NK-92 treated with Interleukin-12 subunit alpha and Interleukin-12 subunit beta, amount 100 ng/mL, for 24 hours (cell line): ENCODE measurements around the gene CLDN6.
"Not testable (repeated sequence)": the region's sequence is repeated elsewhere in the genome, so short reads cannot be mapped to it uniquely, and the experiment has no call there.

Experiments
- DNase-seq: peaks from one replicate; lab custom pipeline; 2025; lab: John Stamatoyannopoulos, UW

Gene CLDN6, protein sequence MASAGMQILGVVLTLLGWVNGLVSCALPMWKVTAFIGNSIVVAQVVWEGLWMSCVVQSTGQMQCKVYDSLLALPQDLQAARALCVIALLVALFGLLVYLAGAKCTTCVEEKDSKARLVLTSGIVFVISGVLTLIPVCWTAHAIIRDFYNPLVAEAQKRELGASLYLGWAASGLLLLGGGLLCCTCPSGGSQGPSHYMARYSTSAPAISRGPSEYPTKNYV

DNA sequence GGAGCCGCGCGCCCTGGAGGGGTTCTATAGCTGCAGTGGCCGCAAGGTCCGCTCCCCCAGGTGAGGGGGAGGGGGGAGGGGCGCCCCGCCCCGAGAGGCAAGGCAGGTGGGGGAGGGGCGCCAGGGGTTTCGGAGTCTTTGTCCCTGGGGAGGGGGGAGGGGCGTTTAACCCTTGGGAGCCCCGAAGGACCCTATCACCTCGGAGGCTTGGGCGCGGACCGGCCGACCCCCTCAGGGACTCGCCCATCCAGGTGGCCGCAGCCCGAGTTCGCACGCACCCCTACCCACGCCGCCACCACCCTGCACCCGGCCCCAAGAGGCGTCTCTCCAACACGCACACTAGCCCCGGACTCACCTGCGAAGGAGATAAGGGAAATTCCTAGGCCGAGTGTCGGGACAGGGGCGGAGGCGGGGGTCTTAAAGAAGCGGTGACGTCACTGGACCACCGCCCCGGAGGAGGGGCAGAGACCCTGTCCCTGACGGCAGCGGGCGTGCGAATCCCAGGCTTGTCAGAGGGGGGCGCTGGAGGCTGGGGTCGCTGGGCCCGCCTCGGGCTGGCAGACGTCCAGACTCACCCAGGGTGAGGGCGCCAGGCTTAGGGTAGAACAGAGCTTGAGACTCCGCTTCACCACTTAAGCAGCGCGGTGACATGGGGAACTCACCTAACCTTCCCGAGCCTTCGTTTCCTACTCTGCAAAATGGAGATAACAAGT lies at the start of gene CLDN6:
CLDN6 (minus strand) TSS at position 390 of the 713 bp plus-strand sequence. CDS start 2,162 bp downstream, outside the sequence.
- no peak for DNase-seq

DNA sequence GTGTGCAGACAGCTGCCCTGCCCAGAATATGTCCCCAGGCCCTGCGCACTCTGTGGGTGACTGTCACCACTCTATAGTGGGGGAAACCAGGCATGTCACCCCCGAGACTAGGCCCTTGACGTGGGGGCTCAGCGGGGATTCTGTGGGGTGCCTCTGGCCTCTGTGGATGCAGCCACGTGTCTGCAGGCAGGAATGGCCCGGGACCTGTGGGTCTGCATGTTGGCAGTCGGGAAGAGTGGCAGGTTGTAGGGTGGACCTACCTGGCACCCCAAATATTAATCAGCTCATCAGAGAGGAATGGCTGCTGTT lies 48.4 kb upstream of the CLDN6 start:
- no peak for DNase-seq

DNA sequence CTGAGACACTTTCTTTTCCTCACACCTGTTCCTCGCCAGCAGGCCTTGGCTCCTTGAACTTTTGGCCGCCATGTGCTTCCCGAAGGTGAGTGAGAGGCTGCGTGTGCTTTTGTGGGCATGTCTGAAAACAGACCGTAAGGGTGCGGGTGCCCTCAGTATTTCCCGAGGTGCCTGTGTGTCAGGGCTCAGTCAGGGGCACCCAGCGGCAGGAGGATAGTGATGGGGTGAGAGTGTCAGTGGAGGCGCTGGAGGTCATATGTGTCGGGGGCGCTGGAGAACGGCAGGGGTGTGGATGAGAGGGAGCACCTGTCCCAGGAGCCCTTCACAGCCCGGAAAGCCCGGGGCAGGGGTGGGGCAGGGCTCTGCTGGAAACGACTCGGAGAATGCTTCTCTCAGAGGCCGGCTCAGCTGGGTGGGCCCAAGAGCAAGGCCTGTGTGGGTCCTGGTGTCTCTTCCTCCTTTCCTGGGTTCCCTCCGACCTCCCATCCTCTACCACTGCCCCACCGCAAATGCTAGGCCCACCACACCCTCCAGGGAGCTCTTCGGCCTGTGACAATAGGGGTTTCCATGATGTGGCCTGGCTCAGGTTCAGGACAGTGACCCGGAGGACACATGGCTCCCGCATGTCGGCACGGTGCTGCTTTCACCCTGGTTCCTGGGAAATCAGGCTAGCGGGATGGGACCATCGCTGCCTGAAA lies 47.9 kb upstream of the CLDN6 start:
- no peak for DNase-seq

DNA sequence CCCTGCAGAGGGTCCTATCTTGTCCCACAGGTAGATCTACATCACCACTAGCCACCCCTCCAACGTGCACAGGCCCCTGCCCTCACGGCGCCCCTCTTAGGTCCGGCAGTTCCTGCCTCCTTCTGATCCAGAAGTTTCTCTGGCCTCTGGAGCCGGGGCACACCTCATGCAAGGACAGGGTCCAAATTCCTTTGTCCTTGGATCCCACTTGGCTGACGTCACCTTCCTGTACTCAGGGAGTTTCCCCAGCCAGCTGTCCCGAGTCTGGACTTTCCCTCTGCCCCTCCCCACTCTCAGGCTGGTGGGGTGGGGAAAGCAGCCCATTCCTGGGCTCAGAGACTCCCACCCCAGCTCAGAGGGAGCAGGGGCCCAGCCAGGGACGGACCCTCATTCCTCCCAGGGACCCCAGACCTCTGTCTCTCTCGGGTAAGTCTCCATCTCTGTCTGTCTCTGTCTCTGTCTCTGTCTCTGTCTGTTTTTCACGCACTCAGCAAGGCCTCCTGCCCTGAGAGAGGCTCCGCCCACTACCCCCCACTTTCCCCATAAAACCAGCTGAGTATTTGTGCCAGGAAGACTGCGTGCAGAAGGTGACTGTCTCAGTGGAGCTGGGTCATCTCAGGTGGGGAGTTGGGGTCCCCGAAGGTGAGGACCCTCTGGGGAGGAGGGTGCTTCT lies 47.2 kb upstream of the CLDN6 start, which contains the start of gene IL32:
IL32 (plus strand) TSS at position 572 of the 673 bp plus-strand sequence. CDS start 172 bp downstream, outside the sequence.
- DNase-seq, result peak; percentile 58

DNA sequence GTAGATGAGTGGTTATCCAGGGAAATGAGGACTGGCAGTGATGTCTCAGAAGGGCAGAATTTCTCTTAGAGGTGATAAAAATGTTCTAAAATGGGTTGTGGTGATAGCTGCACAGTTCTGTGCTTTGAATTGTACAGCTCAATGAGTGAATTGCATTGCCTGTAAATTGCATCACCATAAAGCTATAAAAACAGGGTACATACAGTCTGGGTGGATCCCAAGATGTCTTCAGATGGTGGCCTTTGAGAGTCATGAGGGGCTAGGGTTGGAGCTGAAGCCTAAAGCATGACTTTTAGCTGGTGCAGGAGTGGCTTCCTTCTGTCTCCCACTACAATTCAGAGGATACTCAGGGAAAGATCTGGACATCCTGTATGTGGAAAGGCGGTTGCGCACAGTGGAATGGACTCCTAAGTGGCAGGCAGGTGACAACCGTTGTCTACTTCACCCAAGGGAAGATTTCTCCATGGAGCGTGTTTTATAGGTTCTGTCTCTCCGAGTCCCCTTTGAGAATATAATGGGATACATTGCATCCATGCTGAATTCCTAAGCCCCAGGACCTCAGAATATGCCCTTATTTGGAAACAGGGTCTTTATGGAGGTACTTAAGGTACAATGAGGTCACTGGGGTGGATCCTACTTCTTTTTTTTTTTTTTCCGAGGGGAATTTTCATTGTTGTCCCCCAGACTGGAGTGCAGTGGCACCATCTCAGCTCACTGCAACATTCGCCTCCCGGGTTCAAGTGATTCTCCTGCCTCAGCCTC lies 45.8 kb upstream of the CLDN6 start:
- no peak for DNase-seq

DNA sequence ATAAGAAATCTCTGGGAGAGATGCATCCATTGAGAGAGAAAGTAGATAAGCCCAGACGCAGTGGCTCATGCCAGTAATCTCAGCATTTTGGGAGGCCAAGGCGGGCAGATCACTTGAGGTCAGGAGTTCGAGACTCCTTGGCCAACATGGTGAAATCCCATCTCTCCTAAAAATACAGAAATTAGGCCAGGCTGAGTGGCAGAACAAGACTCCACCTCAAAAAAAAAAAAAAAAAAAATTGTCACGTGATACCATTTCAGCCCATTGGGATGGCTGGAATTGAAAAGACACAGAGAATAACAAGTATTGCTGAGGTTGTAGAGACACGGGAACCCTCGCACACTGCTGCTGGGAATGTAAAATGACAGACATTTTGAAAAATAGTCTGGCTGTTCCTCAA lies 44.6 kb upstream of the CLDN6 start:
- no peak for DNase-seq

DNA sequence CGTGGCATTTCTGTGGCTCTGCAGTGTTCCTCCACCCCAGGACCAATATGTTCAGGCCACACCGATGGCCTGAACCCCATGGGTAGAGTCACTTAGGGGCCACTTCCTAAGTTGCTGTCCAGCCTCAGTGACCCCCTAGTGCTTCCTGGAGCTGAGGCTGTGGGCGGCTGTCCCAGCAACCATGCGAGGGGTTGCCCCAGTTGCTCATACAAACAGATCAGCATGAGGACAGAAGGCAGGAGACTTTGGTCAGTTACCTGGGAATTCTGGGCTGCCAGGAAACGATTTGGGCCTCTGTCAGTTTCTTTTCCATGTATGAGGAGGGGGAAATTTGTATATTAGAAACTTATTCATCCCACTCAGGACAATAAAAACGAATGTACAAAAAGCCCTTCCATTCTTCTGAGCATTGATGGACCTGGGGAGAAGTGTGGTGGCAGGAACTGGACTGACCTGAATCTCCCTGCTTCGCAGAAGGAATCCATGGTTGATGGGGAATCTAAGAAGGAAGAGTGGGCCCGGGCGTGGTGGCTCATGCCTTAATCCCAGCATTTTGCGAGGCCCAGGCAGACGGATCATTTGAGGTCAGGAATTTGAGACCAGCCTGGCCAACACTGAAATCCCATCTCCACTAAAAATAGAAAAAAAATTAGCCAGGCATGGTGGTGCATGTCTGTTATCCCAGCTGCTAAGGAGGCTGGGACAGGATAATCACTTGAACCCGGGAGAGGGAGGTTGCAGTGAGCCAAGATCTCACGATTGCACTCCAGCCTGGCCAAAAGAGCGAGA lies 42.5 kb upstream of the CLDN6 start:
- no peak for DNase-seq

DNA sequence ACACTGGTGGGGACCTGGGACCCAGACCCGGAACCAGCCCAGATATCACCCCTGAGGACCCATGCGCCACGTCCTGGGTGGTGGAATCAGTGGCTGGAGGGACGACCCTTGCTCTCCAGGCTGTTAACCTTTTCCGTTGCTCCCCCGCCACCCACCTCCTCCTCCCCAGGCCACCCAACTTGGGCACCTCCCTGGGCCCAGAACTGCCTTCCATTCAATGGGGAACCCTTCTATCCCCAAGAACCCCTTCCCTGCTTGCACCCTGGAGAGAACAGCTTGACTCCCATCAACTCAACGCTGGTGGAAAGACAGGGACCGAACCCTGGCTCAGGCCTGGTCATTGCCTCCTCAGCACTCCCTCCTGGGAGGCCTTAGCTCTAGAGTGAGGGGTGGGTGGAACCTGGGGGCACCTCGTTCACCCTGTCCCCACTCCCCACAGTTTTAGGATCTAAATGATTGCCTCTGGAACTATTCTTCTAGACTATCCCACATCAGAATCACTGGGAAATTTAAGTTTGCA lies 41.8 kb upstream of the CLDN6 start:
- no peak for DNase-seq

DNA sequence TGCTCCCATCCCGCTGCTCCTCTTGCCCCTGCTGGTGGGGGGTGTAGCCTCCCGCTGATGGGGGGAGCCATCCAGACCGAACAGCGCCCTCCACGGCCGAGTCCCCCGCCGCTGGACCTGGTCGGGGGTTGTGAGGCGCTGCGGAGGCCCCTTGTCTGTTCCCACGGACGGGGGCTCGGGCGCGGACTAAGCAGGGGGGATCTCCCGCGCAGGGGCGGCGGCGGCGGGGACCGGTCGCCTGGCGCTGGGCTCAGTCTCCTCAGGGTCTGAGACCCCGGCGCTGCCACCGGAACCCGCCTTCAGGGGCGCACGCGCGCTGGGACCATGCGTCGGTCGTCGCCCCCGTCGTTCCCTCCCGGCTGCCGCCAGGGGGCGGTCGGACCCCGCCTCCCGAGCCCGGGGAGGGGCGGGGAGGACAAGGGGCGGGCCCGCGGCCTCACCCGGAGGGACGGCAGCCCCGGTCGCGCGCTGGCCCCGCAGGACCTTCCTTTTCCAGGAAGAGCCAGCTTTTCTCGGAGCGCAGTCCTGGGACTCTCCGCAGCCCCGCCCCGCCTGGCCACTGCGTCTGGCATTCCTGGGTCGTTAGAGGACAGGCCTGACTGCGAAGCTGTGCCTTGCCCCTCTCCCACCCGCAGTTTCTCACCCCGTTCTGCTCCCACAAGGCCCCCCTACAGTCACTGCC lies 41.2 kb upstream of the CLDN6 start:
- DNase-seq, result peak; percentile 86

DNA sequence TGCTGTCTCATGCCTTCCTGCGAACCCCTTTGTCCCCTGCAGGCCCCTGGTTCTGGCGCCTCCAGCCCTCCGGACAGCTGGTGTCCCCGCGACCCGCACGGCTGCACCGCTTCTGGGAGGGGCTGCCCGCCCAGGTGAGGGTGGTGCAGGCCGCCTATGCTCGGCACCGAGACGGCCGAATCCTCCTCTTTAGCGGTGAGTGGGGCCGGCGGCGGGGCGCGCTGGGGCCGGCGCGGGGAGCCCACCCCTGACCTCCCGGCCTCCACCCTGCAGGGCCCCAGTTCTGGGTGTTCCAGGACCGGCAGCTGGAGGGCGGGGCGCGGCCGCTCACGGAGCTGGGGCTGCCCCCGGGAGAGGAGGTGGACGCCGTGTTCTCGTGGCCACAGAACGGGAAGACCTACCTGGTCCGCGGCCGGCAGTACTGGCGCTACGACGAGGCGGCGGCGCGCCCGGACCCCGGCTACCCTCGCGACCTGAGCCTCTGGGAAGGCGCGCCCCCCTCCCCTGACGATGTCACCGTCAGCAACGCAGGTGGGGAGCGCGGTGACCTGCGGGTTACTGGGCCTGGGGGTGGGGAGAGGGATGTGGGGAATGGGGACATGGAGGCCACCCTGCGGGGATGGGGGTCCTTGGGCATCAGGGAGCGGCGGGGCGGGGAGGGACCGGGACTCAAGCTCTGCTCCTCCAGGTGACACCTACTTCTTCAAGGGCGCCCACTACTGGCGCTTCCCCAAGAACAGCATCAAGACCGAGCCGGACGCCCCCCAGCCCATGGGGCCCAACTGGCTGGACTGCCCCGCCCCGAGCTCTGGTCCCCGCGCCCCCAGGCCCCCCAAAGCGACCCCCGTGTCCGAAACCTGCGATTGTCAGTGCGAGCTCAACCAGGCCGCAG lies 40.4 kb upstream of the CLDN6 start:
- peak; percentile 73 for DNase-seq

DNA sequence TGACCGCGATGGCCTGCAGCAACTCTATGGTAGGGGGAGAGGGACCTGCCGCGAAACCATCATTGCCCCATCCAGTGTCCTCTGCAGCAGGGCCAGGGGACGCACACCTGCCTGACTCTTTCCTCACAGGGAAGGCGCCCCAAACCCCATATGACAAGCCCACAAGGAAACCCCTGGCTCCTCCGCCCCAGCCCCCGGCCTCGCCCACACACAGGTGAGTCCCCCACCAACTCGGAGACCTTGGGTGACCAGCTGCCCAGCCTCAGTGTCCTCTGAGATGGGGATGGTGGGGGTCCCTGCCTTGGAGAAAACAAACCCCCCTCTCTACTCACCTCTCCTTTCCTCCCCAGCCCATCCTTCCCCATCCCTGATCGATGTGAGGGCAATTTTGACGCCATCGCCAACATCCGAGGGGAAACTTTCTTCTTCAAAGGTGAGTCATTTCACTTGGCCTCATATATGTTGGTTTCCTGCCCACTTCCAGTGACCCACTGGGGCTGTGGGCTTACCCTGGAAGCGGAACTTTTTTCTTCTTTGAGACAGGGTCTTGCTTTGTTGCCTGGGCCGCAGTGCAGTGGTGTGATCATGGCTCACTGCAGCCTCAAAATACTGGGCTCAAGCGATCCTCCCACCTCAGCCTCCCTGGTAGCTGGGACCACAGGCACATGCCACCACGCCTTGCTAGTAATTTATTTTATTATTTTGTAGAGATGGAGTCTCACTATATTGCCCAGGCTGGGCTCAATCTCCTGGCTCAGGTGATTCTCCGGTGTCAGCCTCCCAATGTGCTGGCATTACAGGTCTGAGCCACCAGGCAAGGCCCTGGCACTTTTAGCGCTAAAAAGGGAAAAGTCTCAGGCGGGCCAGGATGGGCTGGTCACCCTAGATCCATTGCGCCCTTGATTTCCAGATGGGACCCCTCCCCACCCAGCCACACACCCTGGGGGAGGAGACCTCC lies 39.5 kb upstream of the CLDN6 start:
- no peak for DNase-seq

DNA sequence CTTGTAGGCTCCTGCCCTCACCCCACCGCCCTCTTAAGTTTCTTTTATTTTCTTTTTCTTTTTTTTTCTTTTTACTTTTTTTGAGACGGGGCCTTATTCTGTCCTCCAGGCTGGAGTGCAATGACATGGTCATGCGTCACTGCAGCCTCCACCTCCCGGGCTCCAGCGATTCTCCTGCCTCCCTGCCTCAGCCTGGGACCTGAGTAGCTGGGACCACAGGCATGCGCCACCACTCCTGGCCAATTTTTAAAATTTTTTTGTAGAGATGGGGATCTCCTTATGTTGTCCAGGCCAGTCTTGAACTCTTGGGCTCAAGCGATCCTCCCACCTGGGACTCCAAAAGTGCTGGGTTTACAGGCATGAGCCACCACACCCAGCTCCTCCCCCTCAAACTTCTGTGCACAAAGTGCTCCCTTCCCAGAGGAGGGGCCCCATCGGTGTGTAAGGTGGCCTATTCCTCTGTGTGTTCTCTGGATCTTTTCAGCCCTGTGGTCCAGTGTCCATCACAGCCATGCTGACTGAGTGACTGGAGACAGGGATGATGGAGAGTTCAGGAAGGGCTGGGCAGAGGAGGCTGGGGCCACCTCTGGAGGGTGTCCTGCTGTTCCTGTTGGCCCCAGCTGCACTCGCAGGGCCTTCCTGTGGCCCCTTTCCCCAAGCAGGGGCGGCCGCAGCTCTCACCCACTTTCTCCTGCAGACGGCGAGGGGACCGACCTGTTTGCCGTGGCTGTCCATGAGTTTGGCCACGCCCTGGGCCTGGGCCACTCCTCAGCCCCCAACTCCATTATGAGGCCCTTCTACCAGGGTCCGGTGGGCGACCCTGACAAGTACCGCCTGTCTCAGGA lies 38.6 kb upstream of the CLDN6 start:
- no peak for DNase-seq

DNA sequence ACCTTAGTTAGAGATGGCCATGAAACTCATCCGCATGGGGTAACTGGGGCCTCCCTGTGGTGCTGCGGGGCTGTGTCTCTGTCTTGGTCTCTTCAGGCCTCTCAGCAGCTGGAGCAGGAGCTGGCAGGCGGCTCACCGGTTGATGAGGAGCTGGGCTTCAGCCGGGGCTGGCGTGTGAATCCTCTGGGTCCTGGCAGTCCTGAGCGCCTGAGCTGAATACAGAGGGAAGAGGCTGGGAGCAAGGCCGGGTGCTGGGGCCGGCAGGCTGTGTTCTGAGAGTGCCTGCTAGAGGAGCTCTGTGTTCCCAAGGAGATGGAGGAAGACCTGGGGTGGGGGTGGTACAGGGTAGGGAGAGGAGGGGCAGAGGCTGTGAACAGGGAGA lies 37.7 kb upstream of the CLDN6 start:
- not testable (repeated sequence) for DNase-seq

DNA sequence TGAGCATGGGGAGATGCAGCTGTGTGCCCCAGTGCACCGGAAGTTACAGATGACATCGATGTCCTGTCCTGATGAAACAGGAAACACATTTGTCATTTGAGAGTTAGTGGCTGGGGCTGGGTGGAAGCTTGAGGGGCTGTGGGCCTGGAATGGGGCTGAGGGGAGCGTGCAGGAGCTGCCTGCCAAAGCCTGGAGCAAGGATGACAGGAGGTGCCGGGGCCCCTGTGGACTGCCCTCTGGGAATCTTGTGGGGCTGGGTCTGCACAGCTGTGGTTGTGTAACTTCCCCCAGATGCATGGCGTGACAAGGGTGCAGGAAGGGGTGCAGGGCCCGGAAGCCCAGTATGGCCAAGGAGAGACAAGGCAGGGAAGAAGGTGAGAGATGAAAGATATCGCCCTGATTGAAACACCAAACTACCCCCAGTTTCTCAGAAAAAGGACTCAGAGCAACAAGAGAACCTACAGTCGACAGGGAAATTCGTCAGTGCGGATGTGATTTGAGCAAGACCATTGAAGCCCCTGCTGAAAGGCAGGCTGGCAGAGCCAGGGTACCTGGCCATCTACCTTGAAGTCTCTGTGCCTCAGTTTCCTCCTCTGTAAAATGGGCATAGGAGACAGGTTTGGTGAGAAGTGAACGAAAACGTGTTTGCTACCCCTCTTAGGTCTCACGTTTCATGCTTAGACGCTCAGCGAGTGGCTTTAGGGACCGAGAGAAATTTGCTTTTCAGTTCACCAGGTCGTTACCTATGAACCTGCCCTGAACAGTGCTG lies 37.2 kb upstream of the CLDN6 start:
- DNase-seq, result peak; percentile 60

DNA sequence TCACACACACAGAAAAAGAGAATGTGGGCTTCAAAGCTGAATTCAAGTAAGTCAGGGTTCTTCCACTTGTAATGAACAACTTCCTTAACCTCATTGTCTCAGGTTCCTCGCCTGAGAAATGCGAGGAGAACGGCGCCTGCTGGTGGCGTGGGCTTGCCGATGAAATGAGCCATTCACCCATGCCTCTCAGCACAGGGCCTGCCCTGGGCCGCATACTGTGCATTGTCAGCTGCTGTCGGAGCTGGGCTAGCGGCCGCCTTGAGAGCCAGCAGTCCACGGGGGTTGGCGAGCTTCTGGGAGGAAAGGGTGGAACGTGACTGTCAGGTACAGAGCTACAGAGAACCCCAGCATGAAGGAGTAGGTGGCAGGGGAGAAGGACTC lies 35.3 kb upstream of the CLDN6 start:
- peak; percentile 36 for DNase-seq

DNA sequence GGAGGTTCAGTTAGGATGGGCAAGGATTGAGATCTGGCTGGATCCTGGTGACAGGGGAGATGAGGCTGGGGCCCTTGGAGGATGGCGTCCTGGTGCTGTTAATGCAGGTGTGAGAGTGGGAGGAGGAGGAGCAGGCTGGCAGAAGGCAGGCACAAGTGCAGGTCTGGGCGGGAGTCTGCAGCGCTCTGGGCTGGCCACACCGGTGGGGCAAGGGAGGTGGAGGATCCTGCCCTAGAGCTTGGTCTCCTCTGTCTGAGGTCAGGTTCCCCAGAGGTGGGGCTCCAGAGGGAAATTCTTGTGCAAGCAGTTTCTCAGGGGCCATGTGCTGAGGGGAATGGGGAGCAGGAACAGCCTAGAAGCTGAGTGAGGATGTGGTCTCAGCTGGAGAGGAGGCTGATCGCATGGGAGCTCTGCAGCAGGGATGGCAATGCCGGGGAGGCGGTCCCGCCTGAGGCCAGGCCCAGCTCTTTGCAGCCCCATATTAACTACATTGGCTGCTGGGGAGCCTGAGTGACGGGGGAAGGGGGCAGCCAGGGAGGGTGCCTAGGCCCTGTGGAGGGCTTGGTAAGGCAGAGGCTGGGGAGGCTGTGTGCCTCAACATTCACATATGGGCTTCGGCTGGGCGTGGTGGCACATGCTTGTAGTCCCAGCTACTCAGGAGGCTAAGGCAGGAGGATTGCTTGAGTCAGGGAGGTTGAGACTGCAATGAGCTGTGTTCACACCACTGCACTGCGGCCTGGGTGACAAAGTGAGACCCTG lies 34.8 kb upstream of the CLDN6 start:
- DNase-seq, result not testable (repeated sequence)
